Thyroid gland (tissue), 4 donors: ENCODE data around the gene GPN1. TPM values are rescaled to one million over a fixed set of nuclear protein-coding genes. Genes with fewer than 3 reads are reported as not detected.
"Not testable (repeated sequence)": the region's sequence is repeated elsewhere in the genome, so short reads cannot be mapped to it uniquely, and the experiment has no call there.

ENCODE experiments used
- DNase-seq, 2 donors: peaks; one replicate each; pipeline ENCODE4 v3.0.0-alpha.2; 2019
- H3K27ac ChIP-seq, 3 donors: fragments of 200-600 bp; sonication (generic); 1 replicate in 2 of 3; 2 replicates in 1 of 3; pipeline ENCODE4 v1.5.1; 2016 to 2019; ENCODE audit warnings: mild to moderate bottlenecking in 1 of 3, moderate library complexity in 1 of 3
- H3K27me3 ChIP-seq: fragments of 200-600 bp; sonication (generic); one replicate; pipeline ENCODE4 v1.5.1; 2019
- H3K36me3 ChIP-seq, 2 donors: fragments of 200-600 bp; sonication (generic); one replicate each; pipeline ENCODE4 v1.5.1; 2016 to 2019
- H3K4me1 ChIP-seq, 2 donors: fragments of 200-600 bp; sonication (generic); one replicate each; pipeline ENCODE4 v1.5.1; 2017 to 2019
- H3K4me3 ChIP-seq, 3 donors: fragments of 200-600 bp; sonication (generic); replicated peaks in 1 of 3; 1 replicate in 2 of 3; 2 replicates in 1 of 3; pipeline ENCODE4 v1.5.1; 2016; ENCODE audit warnings: mild to moderate bottlenecking in 1 of 3
- H3K9me3 ChIP-seq: fragments of 200-600 bp; sonication (generic); one replicate; pipeline ENCODE4 v1.5.1; 2017
- CTCF ChIP-seq, 6 experiments: fragments of 200-600 bp in 3 of 6; fragments of 450-650 bp in 3 of 6; sonication (generic) in 3 of 6; IDR thresholded peaks; one replicate each; pipeline ENCODE4 v1.5.1; 2016 to 2019; ENCODE audit warnings: antibody characterized with exemption in 6 of 6, mild to moderate bottlenecking in 2 of 6, inconsistent platforms in 1 of 6, moderate library complexity in 1 of 6
- POLR2A ChIP-seq, 2 donors: fragments of 450-650 bp; IDR thresholded peaks; one replicate each; pipeline ENCODE4 v1.6.1; 2017; ENCODE audit warnings: antibody characterized with exemption in 2 of 2, mild to moderate bottlenecking in 2 of 2, moderate library complexity in 1 of 2
- WGBS, 2 donors: methylation state at CpG; one replicate each; pipeline ENCODE4 v1.1.5; 2017; 5-methylcytosine and 5-hydroxymethylcytosine counted together
- intact Hi-C: fragments of 100-400 bp; cut with DNase I; formaldehyde crosslinking; loops from one replicate; pipeline ENCODE4 v1.15.1; 2023
- total RNA-seq, 4 donors: library from RNA; depleted of rRNA; stranded (reverse); fragments of >200 nt; gene quantifications; one replicate each; pipeline ENCODE4 v1.2.3, GENCODE V29; 2016

The GPN1 gene
- total RNA-seq, 4 donors from 2014 or later, result 24.2 to 26.9 (median 24.9) TPM

GRCh38 chr2:27683390-27684071 lies 54.7 kb downstream of the GPN1 start:
- intact Hi-C loops, result no loop called here
- Histone ChIP-seq H3K27me3 (no peaks in the 10 kb centered on the region), H3K9me3 (no peaks in the 10 kb centered on the region), H3K4me3 (no peak overlapping the region), H3K36me3 (peaks cover 26 to 38% of the 10 kb centered on the region in 2 donors), H3K27ac (no peak overlapping the region), H3K4me1 (no peaks in the 10 kb centered on the region)
- 42 to 46% methylated on average over 9 of the region's 9 CpGs for WGBS, 2 donors
- TF ChIP-seq POLR2A (IDR thresholded peaks at IDR 0.05) (no peak), CTCF (IDR thresholded peaks at IDR 0.05) (peak in 5 of 6 experiments; percentile 96 to 99 (median 97))
- peak; percentile 79 to 83 for DNase-seq

- H3K9me3 ChIP-seq, H3K27ac ChIP-seq, intact Hi-C loops, H3K4me1 ChIP-seq, DNase-seq, H3K27me3 ChIP-seq, H3K4me3 ChIP-seq: not testable (repeated sequence)
- 83 to 86% methylated on average over 1 of the region's 1 CpG for WGBS, 2 donors
- peaks cover 26 to 36% of the 10 kb centered on the region in 2 donors for H3K36me3 ChIP-seq
Measured at GRCh38 chr2:27685006-27685405, 56.2 kb downstream of the GPN1 start.

GRCh38 chr2:27685577-27685976 lies 56.7 kb downstream of the GPN1 start:
- no peaks in the 10 kb centered on the region for H3K9me3 ChIP-seq
- WGBS, 2 donors, result 97 to 99% methylated on average over 3 of the region's 3 CpGs
- no peak overlapping the region for H3K4me3 ChIP-seq
- H3K36me3 ChIP-seq, result peaks cover 26 to 34% of the 10 kb centered on the region in 2 donors
- TF ChIP-seq CTCF (IDR thresholded peaks at IDR 0.05), result no peak
- TF ChIP-seq POLR2A (IDR thresholded peaks at IDR 0.05), result no peak
- intact Hi-C loops, result no loop called here
- no peak overlapping the region for H3K27ac ChIP-seq
- no peak for DNase-seq
- no peaks in the 10 kb centered on the region for H3K27me3 ChIP-seq
- H3K4me1 ChIP-seq, result no peaks in the 10 kb centered on the region

GRCh38 chr2:27687232-27687631 lies 58.4 kb downstream of the GPN1 start:
- no peak for TF ChIP-seq POLR2A (IDR thresholded peaks at IDR 0.05)
- TF ChIP-seq CTCF (IDR thresholded peaks at IDR 0.05), result no peak
- no peak overlapping the region for H3K27ac ChIP-seq
- no peak for DNase-seq
- H3K36me3 ChIP-seq, result peaks cover 26 to 34% of the 10 kb centered on the region in 2 donors
- no peaks in the 10 kb centered on the region for H3K27me3 ChIP-seq
- intact Hi-C loops, result no loop called here
- no peaks in the 10 kb centered on the region for H3K4me1 ChIP-seq
- H3K4me3 ChIP-seq, result no peak overlapping the region
- WGBS, 2 donors, result 98 to 100% methylated on average over 1 of the region's 1 CpG
- no peaks in the 10 kb centered on the region for H3K9me3 ChIP-seq

GRCh38 chr2:27689424-27689823 lies 60.6 kb downstream of the GPN1 start:
- intact Hi-C loops, result no loop called here
- TF ChIP-seq POLR2A (IDR thresholded peaks at IDR 0.05) (no peak), CTCF (IDR thresholded peaks at IDR 0.05) (no peak)
- Histone ChIP-seq H3K36me3 (peaks cover 26 to 34% of the 10 kb centered on the region in 2 donors), H3K27ac (no peak overlapping the region), H3K9me3 (no peaks in the 10 kb centered on the region), H3K4me3 (no peak overlapping the region), H3K4me1 (no peaks in the 10 kb centered on the region), H3K27me3 (no peaks in the 10 kb centered on the region)
- WGBS, 2 donors, result 88 to 92% methylated on average over 2 of the region's 2 CpGs
- DNase-seq, result no peak
